Calu3 (cell line): Measurements from ENCODE around the gene RHCG. TPM values are rescaled to one million over a fixed set of nuclear protein-coding genes. Genes with fewer than 3 reads are reported as not detected.

ENCODE experiments used
- BruUV-seq: library from RNA; stranded (reverse); fragments of 400-500 nt; replicated peaks from 2 replicates; lab custom pipeline; 2021; lab: Mats Ljungman, UMichigan
- CTCF ChIA-PET: fragments of 300-600 bp; sonication (Branson Sonifier 250); formaldehyde crosslinking; loops from one replicate; lab custom pipeline; 2022; ENCODE audit warnings: antibody characterized with exemption; lab: Charles Lee
- DNase-seq: peaks from one replicate; pipeline ENCODE4 v3.0.0; 2022
- H3K27ac Mint-ChIP-seq: one replicate; pipeline ENCODE4 v1.8.0; 2022; ENCODE audit warnings: mixed read lengths; ENCODE audit not compliant: unreplicated experiment
- H3K27me3 Mint-ChIP-seq: one replicate; pipeline ENCODE4 v1.8.0; 2022; ENCODE audit warnings: mixed read lengths; ENCODE audit not compliant: unreplicated experiment
- H3K36me3 Mint-ChIP-seq: one replicate; pipeline ENCODE4 v1.8.0; 2022; ENCODE audit warnings: mild to moderate bottlenecking, moderate library complexity, mixed read lengths; ENCODE audit not compliant: insufficient read depth, unreplicated experiment
- H3K4me1 Mint-ChIP-seq: one replicate; pipeline ENCODE4 v1.8.0; 2022; ENCODE audit warnings: mild to moderate bottlenecking, low read depth, mixed read lengths; ENCODE audit not compliant: unreplicated experiment
- H3K4me3 Mint-ChIP-seq: one replicate; pipeline ENCODE4 v1.8.0; 2022; ENCODE audit warnings: mild to moderate bottlenecking, low read depth, moderate library complexity, mixed read lengths; ENCODE audit not compliant: unreplicated experiment
- H3K9me3 Mint-ChIP-seq: one replicate; pipeline ENCODE4 v1.8.0; 2022; ENCODE audit warnings: low read depth, mixed read lengths; ENCODE audit not compliant: unreplicated experiment
- intact Hi-C: fragments of 100-400 bp; cut with micrococcal nuclease; formaldehyde crosslinking; loops from one replicate; pipeline ENCODE4 v1.10.0; 2022; ENCODE audit not compliant: unreplicated experiment
- total RNA-seq: library from RNA; stranded (reverse); gene quantifications from 2 replicates; pipeline ENCODE4 v1.2.3, GENCODE V29; 2022
- TF ChIP-seq, protein P1 (sequence below): fragments of 200-600 bp; IDR thresholded peaks from one replicate; pipeline ENCODE4 v1.8.0; 2022; ENCODE audit warnings: antibody characterized with exemption; ENCODE audit not compliant: unreplicated experiment

Gene RHCG
- total RNA-seq, 1 experiment from 2014 or later, result 0.59 TPM

DNA sequence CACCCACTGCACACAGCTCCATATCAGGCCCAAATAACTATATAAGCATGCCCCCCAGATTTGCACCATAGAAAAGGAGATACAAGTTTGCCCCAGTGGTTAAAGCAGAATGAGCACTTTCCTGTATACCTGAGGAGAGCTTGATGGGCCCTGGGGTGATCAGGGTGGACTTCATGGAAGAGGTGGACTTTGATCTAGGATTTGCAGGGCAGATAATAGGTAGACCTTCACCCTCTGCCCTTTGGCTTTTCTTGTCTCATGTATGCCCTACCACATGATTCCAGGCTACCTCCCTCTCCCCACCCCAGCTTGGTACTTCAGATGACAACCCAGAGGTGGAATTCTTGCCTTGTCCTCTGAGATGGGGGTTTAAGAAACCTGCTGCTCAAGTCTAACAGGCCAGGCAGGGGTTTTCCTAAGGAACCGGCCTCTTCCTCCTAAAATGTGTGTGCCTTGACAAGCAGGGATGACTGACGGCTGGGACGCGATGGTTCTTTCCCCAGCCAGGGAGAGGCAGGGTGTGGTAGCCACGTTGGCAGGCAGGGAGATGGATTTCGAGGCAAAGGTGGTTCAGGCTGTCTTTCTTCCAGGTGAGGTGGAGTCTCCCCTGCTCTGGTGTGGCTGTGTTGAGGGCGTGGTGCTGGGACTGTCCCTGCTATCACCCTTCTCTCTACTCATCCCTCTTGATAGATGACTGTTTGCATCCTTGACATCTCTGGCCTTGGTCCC lies 6.6 kb upstream of the RHCG start:
- Mint-ChIP-seq H3K27me3 (no peaks in the 10 kb centered on the region), H3K36me3 (peaks cover 12% of the 10 kb centered on the region), H3K27ac (no peak overlapping the region), H3K9me3 (no peaks in the 10 kb centered on the region), H3K4me3 (no peak overlapping the region), H3K4me1 (peaks cover 48% of the 10 kb centered on the region)
- peak; percentile 67 for DNase-seq
- intact Hi-C loops, result no loop called here
- no TSS peak for BruUV-seq
- TF ChIP-seq, protein P1, sequence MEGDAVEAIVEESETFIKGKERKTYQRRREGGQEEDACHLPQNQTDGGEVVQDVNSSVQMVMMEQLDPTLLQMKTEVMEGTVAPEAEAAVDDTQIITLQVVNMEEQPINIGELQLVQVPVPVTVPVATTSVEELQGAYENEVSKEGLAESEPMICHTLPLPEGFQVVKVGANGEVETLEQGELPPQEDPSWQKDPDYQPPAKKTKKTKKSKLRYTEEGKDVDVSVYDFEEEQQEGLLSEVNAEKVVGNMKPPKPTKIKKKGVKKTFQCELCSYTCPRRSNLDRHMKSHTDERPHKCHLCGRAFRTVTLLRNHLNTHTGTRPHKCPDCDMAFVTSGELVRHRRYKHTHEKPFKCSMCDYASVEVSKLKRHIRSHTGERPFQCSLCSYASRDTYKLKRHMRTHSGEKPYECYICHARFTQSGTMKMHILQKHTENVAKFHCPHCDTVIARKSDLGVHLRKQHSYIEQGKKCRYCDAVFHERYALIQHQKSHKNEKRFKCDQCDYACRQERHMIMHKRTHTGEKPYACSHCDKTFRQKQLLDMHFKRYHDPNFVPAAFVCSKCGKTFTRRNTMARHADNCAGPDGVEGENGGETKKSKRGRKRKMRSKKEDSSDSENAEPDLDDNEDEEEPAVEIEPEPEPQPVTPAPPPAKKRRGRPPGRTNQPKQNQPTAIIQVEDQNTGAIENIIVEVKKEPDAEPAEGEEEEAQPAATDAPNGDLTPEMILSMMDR, result no peak
- CTCF ChIA-PET, result interaction anchor here (0.6 to 1.1 kb wide), 3 partner anchors 26 to 144 kb away, joined by 3 read pairs; no protein-coding TSS in a partner anchor

DNA sequence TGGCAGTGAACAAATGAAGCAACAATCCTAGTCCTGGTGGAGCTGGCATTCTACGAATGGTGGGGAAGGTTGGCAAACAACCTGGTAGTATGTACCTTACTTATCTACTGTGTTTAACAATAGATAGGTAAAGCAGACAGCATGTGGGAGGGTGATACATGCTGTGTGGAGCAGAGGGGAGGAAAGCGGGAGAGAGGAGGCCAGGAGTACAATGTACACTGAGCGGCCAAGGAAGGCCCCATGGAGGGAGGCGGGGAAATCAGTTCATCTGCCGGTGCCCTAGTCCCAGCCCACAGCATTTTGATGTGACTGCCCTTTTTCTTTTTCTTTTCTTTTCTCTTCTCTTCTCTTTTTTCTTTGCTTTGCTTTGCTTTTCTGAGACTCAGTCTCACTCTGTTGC lies 5.3 kb upstream of the RHCG start:
- H3K27me3 Mint-ChIP-seq, result no peaks in the 10 kb centered on the region
- H3K36me3 Mint-ChIP-seq, result peaks cover 16% of the 10 kb centered on the region
- H3K9me3 Mint-ChIP-seq, result no peaks in the 10 kb centered on the region
- CTCF ChIA-PET, result no interaction called here
- TF ChIP-seq, protein P1, result no peak
- intact Hi-C loops, result no loop called here
- BruUV-seq, result no TSS peak
- DNase-seq, result no peak
- no peak overlapping the region for H3K4me3 Mint-ChIP-seq
- H3K4me1 Mint-ChIP-seq, result peaks cover 50% of the 10 kb centered on the region
- no peak overlapping the region for H3K27ac Mint-ChIP-seq

DNA sequence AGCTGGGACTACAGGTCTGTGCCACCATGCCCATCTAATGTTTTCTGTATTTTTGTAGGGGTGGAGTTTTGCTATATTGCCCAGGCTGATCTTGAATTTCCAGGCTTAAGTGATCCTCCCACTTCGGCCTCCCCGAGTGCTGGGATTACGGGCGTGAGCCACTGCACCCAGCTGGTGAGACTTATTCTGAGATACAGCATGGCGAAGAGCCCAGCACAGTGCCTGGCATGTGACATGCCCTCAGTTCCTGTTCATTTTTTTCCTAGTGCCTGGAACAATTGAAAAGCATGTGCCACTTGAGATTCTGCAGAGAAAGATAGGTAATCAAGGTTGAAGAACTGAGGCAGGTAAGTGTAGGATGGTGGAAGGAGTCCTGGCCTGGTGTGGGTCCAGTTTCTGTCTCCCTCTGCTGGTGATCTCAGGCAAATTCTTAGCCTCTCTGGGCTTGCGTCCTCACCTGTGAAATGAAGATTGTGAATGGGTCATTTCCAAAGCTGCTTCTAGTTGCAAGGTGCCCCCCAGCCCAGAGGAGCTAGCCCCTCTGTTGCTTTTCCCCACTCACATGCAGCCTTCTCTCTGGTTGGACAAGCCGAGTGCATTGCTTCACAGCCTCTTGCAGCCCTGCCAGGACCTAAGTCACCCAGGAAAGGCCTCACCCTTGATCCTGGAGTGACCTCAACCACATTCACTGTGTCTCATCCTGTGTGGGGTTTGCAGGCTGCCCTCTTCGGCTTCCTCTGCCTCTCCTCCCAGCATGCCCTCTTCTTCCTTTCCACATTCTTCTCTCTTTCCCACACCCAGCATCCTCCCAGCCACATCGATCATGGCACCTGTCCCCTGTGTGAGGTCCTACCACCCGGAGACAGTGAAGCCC lies 4.3 kb upstream of the RHCG start:
- TF ChIP-seq, protein P1, result peak; percentile 49
- intact Hi-C loops, result no loop called here
- H3K27me3 Mint-ChIP-seq, result no peaks in the 10 kb centered on the region
- peaks cover 56% of the 10 kb centered on the region for H3K4me1 Mint-ChIP-seq
- H3K4me3 Mint-ChIP-seq, result no peak overlapping the region
- CTCF ChIA-PET, result no interaction called here
- H3K9me3 Mint-ChIP-seq, result no peaks in the 10 kb centered on the region
- BruUV-seq, result no TSS peak
- H3K27ac Mint-ChIP-seq, result no peak overlapping the region
- peak; percentile 23 for DNase-seq
- H3K36me3 Mint-ChIP-seq, result peaks cover 23% of the 10 kb centered on the region

DNA sequence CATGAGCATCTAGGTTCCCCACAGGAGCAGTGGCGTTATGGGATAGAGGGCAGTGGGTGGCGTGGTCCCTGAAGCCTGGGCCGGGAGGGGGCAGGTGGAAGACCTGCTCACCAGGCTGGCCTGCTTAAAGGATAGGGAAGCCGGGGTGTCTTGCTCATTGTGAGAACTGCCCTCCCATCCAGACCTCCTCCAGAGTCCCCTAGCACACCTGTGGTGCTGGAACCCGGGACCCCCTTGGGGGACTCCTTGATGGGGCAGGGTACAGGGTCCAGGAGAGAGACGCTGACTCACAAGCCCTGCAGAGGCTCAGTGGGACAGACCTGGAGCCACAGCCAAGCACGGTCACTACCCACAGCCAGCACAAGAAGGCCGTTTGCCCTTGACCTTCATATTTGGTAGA lies 2.8 kb upstream of the RHCG start:
- no peak overlapping the region for H3K4me3 Mint-ChIP-seq
- H3K36me3 Mint-ChIP-seq, result peaks cover 23% of the 10 kb centered on the region
- peak overlapping the region; percentile 75 for H3K27ac Mint-ChIP-seq
- TF ChIP-seq, protein P1, result no peak
- intact Hi-C loops, result loop anchor here (5.0 kb wide), 1 partner anchor 78 kb away; the partner anchor contains the start of gene TICRR
- H3K27me3 Mint-ChIP-seq, result peaks cover 8% of the 10 kb centered on the region
- H3K4me1 Mint-ChIP-seq, result peaks cover 58% of the 10 kb centered on the region
- DNase-seq, result no peak
- no TSS peak for BruUV-seq
- H3K9me3 Mint-ChIP-seq, result no peaks in the 10 kb centered on the region
- CTCF ChIA-PET, result no interaction called here
